T-helper 1 cell treated with Interleukin-12 subunit alpha and Interleukin-12 subunit beta and Interleukin-4 antibody, amounts not matched to agents 30 μg/mL and 1 μg/mL, for 36 hours (primary cell): ENCODE data around the gene ASB16.
"Not testable (repeated sequence)": the region's sequence is repeated elsewhere in the genome, so short reads cannot be mapped to it uniquely, and the experiment has no call there.

Experiments used
- H3K27ac Mint-ChIP-seq: one replicate; pipeline ENCODE4 v1.8.0; 2021; ENCODE audit warnings: mild to moderate bottlenecking, mixed read lengths
- H3K27me3 Mint-ChIP-seq: one replicate; pipeline ENCODE4 v1.8.0; 2021; ENCODE audit warnings: low read depth, mixed read lengths
- H3K36me3 Mint-ChIP-seq: one replicate; pipeline ENCODE4 v1.8.0; 2021; ENCODE audit warnings: low read depth, mixed read lengths
- H3K4me1 Mint-ChIP-seq: one replicate; pipeline ENCODE4 v1.8.0; 2021; ENCODE audit warnings: low read depth, mixed read lengths
- H3K4me3 Mint-ChIP-seq: one replicate; pipeline ENCODE4 v1.8.0; 2021; ENCODE audit warnings: mild to moderate bottlenecking, moderate library complexity, mixed read lengths
- H3K9me3 Mint-ChIP-seq: one replicate; pipeline ENCODE4 v1.8.0; 2021; ENCODE audit warnings: mixed read lengths

Gene ASB16

DNA sequence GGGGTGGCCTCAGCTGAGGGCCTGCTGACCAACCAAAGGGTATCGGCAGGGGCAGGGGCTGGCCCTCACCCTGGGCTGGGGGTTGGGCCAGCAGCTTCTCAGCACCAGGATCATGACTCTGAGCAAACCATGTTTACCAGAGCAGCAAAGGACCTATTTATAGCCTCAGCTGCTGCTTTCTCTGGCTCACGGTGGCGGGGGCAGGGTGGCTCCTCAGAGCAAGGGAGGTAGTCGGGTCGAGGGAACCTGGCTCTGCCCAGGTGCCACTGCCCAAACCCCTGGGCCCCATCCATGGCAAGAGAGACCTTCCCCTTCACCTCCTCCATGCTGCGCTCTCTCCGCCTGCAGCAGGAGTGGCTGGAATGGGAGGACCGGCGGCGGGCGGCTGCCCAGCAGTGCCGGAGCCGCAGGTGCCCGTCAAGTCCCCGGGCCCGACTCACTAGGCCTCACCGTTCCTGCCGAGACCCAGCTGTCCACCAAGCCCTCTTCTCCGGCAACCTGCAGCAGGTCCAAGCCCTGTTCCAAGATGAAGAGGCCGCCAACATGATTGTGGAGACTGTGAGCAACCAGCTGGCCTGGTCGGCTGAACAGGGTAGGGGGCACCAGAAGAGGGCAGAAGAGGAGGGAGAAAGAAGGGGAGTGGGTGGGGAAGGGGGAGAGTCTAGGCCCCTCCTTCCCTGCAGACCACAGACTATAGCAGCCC is at the start of gene ASB16:
TSS of gene ASB16 (plus strand) at position 206 of the 703 bp plus-strand sequence. CDS start at position 292, 86 bp downstream.
- Mint-ChIP-seq H3K27me3 (no peaks in the 10 kb centered on the region), H3K27ac (peak within 1 kb of the TSS; percentile 55), H3K4me1 (peaks cover 10% of the 10 kb centered on the region), H3K9me3 (no peaks in the 10 kb centered on the region), H3K4me3 (no peak within 1 kb of the TSS), H3K36me3 (peaks cover 6% of the 10 kb centered on the region)

DNA sequence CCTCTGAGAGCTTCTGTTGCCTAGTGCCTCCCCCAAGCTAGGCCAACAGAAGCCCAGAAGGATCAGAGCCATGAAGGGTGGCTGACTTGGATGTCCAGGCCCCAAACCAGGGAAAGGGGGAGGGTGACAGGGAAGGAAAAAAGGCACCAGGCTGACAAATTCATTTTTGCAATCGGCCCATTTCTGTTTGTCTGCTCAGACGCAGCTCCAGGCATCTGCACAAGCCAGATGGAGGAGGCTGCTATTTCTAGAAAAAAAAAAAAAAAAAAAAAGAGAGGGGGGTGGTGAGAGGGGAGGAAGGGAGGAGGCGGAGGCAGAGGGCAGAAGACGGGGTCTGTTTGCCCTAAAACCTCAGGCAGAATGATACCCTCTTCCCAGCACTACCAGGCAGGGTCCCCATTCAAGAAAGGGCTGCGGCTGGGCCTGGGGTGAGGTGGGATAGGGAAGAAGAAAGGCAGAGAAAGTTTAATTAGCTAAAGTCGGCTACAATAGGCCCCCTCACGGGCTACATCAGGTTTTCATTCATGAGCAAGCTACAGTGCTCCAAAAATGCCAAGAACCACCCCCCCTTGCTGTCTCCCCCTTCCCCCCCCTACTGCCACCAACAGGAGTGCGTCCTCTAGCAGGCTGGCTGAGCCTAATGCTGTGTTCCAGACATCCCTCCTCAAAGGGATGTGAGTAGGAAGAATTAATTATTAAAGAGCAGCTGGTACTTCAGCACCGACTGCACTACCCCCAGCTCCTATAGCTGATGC is 49.5 kb upstream of the ASB16 start:
- Mint-ChIP-seq H3K4me3 (peak overlapping the region; percentile 28), H3K36me3 (no peaks in the 10 kb centered on the region), H3K27me3 (peaks cover 11% of the 10 kb centered on the region), H3K4me1 (peaks cover 17% of the 10 kb centered on the region), H3K9me3 (no peaks in the 10 kb centered on the region), H3K27ac (peak overlapping the region; percentile 31)

DNA sequence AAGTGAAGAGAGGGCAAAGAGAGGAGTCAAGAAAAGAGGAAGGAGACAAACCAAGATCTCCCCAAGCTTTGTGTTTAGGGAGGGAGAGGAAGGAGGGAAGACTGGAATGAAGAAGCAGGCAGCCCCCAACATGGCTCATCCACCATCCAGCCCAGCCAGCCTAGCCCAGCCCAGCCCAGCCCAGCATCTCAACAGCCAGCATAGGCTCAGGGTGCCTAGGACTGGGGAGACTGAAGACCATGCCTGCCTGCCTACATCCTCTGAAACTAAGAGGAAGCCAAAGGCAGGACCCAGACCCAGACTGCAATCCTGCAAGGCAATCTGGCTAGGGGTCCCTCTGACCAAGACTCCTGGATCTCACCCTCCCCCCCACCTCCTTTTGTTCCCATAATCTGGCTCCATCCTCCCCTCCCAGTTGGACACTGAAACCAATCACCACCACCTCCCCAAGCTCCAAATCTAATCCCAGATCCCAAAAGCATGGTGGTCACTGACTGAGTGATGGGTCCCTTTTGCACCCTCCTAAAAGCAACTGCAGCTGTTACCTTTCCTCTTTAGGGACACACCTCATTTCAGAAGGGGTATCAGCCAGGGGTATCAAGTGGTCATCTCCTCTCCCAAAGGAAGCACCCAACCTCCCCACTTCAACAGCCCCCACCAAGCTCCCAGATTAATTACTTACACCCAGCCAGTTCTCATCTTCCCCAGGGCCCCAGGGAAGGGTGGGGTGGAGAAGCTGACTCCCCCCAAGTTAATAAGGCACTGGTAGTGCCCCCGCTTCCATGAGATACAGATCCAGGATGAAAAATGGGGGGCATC is 48.3 kb upstream of the ASB16 start:
- Mint-ChIP-seq H3K9me3 (no peaks in the 10 kb centered on the region), H3K4me3 (peak overlapping the region; percentile 83), H3K27me3 (peaks cover 11% of the 10 kb centered on the region), H3K4me1 (peaks cover 17% of the 10 kb centered on the region), H3K27ac (peak overlapping the region; percentile 66), H3K36me3 (no peaks in the 10 kb centered on the region)

- Mint-ChIP-seq H3K27me3 (peaks cover 11% of the 10 kb centered on the region), H3K4me1 (peaks cover 17% of the 10 kb centered on the region), H3K9me3 (no peaks in the 10 kb centered on the region), H3K4me3 (peak overlapping the region; percentile 83), H3K27ac (peak overlapping the region; percentile 66), H3K36me3 (no peaks in the 10 kb centered on the region)
Measured at GRCh38 chr17:44122816-44123355, 47.6 kb upstream of the ASB16 start.

DNA sequence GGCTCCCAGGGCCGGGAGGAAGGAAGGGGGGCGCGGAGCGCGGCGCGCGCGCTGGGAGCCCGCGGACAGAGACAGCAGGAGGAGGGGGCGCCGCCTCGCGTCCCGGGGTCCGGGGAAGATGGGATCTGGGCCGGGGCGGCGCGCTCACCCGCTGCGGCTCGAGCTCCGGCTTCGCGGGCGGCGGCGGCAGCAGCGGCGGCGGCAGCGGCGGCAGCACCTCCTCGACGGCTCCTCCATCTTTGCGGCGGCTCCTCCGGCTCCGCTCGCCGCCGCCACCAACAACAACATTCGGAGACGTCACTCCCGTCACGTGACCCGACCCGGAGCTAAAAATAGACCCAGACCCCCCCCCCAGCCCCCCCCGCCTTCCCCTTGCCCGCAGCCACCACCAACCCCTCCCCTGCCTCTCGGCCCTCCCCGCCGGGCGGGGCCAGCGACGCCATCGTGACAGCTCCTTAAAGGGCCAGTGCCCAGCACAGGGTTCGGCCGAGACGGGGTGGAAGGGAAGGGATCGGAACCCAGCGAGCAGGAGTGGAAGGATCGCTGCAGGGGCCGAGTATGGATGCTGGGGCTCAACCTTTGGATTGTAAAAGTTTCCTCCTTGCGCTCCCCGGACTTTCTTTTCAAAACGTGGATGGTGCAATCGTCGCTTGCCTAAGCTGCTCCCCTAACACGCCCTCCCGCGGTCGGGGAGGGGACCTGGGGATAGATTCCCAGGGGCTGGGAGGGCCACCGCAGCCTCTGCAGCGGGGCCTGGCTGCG is 47.0 kb upstream of the ASB16 start, which contains the start of gene HDAC5:
TSS of gene HDAC5 (minus strand) at position 286 of the 762 bp plus-strand sequence. CDS start 6,126 bp downstream, outside the sequence.
- no peaks in the 10 kb centered on the region for H3K36me3 Mint-ChIP-seq
- H3K4me1 Mint-ChIP-seq = peaks cover 17% of the 10 kb centered on the region
- H3K9me3 Mint-ChIP-seq = no peaks in the 10 kb centered on the region
- peak within 1 kb of the TSS; percentile 92 for H3K4me3 Mint-ChIP-seq
- peaks cover 11% of the 10 kb centered on the region for H3K27me3 Mint-ChIP-seq
- peak within 1 kb of the TSS; percentile 95 for H3K27ac Mint-ChIP-seq

- peak overlapping the region; percentile 95 for H3K27ac Mint-ChIP-seq
- no peaks in the 10 kb centered on the region for H3K9me3 Mint-ChIP-seq
- H3K4me1 Mint-ChIP-seq = peaks cover 17% of the 10 kb centered on the region
- H3K27me3 Mint-ChIP-seq = peaks cover 11% of the 10 kb centered on the region
- peak overlapping the region; percentile 92 for H3K4me3 Mint-ChIP-seq
- H3K36me3 Mint-ChIP-seq = no peaks in the 10 kb centered on the region
Measured at GRCh38 chr17:44124118-44124438, 46.4 kb upstream of the ASB16 start.

- Mint-ChIP-seq H3K4me3 (no peak overlapping the region), H3K4me1 (peaks cover 12% of the 10 kb centered on the region), H3K9me3 (no peaks in the 10 kb centered on the region), H3K36me3 (no peaks in the 10 kb centered on the region), H3K27ac (no peak overlapping the region), H3K27me3 (no peaks in the 10 kb centered on the region)
Measured at GRCh38 chr17:44128383-44128782, 42.1 kb upstream of the ASB16 start.

DNA sequence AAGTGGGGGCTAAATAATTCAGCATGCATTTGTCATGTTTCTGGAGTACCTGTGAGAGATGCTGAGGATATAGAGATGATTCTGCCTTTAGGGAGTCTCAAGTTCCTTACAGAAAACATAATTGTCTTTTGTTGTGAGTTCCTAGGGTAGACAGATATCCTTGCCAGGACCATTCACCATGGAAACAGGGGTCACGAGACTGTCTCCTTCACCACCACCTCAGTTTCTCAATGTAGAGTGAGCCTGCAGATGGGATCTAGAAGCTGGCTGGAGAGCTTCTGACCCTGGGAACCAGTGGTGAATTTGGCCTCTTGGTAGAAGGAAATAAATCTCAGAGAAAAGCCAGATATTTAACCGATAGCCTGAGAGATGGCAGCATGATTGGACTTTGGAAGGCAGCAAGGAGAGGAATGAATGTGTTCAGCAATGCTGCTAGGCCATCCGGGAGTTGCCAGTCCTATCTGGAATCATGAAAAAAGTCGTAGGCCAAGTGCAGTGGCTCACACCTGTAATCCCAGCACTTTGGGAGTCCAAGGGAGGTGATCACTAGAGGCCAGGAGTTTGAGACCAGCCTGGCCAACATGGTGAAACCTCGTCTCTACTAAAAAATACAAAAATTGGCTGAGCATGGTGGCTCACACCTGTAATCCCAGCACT is 39.7 kb upstream of the ASB16 start:
- H3K36me3 Mint-ChIP-seq = no peaks in the 10 kb centered on the region
- no peak overlapping the region for H3K27ac Mint-ChIP-seq
- peaks cover 4% of the 10 kb centered on the region for H3K4me1 Mint-ChIP-seq
- no peaks in the 10 kb centered on the region for H3K9me3 Mint-ChIP-seq
- H3K4me3 Mint-ChIP-seq = no peak overlapping the region
- no peaks in the 10 kb centered on the region for H3K27me3 Mint-ChIP-seq

DNA sequence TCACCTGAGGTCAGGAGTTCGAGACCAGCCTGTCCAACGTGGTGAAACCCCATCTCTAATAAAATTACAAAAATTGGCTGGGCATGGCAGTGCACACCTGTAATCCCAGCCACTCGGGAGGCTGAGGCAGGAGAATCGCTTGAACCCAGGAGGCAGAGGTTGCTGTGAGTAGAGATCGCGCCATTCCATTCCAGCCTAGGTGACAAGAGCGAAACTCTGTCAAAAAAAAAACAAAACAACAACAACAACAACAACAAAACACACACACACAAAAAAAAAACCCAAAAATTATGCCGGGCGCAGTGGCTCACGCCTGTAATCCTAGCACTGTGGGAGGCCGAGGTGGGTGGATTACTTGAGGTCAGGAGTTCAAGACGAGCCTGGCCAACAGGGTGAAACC is 39.1 kb upstream of the ASB16 start:
- not testable (repeated sequence) for H3K27me3 Mint-ChIP-seq, H3K36me3 Mint-ChIP-seq, H3K27ac Mint-ChIP-seq

GRCh38 chr17:44132275-44132821 is 38.2 kb upstream of the ASB16 start:
- peaks cover 4% of the 10 kb centered on the region for H3K4me1 Mint-ChIP-seq
- no peak overlapping the region for H3K4me3 Mint-ChIP-seq
- no peaks in the 10 kb centered on the region for H3K9me3 Mint-ChIP-seq
- no peaks in the 10 kb centered on the region for H3K36me3 Mint-ChIP-seq
- H3K27me3 Mint-ChIP-seq = no peaks in the 10 kb centered on the region
- no peak overlapping the region for H3K27ac Mint-ChIP-seq

More for the DNA sequence above, 39.1 kb upstream of the ASB16 start:
- not testable (repeated sequence) for H3K9me3 Mint-ChIP-seq, H3K4me1 Mint-ChIP-seq, H3K4me3 Mint-ChIP-seq

- Mint-ChIP-seq H3K36me3 (no peaks in the 10 kb centered on the region), H3K4me1 (peaks cover 12% of the 10 kb centered on the region), H3K9me3 (no peaks in the 10 kb centered on the region), H3K27me3 (no peaks in the 10 kb centered on the region), H3K4me3 (no peak overlapping the region), H3K27ac (no peak overlapping the region)
Measured at GRCh38 chr17:44133918-44134476, 36.5 kb upstream of the ASB16 start.

GRCh38 chr17:44134752-44135568 is 35.5 kb upstream of the ASB16 start:
- H3K4me3 Mint-ChIP-seq = no peak overlapping the region
- H3K4me1 Mint-ChIP-seq = peaks cover 12% of the 10 kb centered on the region
- H3K9me3 Mint-ChIP-seq = no peaks in the 10 kb centered on the region
- H3K27ac Mint-ChIP-seq = no peak overlapping the region
- H3K27me3 Mint-ChIP-seq = no peaks in the 10 kb centered on the region
- H3K36me3 Mint-ChIP-seq = no peaks in the 10 kb centered on the region
